ENCODE results near the gene GSTM1. TPM values are rescaled to one million over a fixed set of nuclear protein-coding genes. Genes with fewer than 3 reads are reported as not detected.
"Not testable (repeated sequence)": the region's sequence is repeated elsewhere in the genome, so short reads cannot be mapped to it uniquely, and the experiment has no call there.

The GSTM1 gene
- total RNA-seq, 1 donor from 2014 or later: 48.8 TPM

- TF ChIP-seq CTCF (IDR thresholded peaks at IDR 0.05; ENCODE audit: unreplicated experiment): no peak
- Mint-ChIP-seq H3K36me3 (peaks cover 5% of the 10 kb centered on the region), H3K27ac (no peak overlapping the region), H3K27me3 (ENCODE audit: low read depth) (no peaks in the 10 kb centered on the region), H3K9me3 (no peaks in the 10 kb centered on the region), H3K4me3 (no peak overlapping the region), H3K4me1 (peaks cover 15% of the 10 kb centered on the region)
- DNase-seq (ENCODE audit: low spot score in 2 of 2, unreplicated experiment in 2 of 2): no peak
Measured at GRCh38 chr1:109661391-109661790, 26.2 kb upstream of the GSTM1 start.

- H3K27ac Mint-ChIP-seq: no peak overlapping the region
- no peaks in the 10 kb centered on the region for H3K9me3 Mint-ChIP-seq
- no peaks in the 10 kb centered on the region for H3K27me3 Mint-ChIP-seq (ENCODE audit: low read depth)
- no peak for TF ChIP-seq CTCF (IDR thresholded peaks at IDR 0.05; ENCODE audit: unreplicated experiment)
- DNase-seq (ENCODE audit: low spot score in 2 of 2, unreplicated experiment in 2 of 2): no peak
- peaks cover 14% of the 10 kb centered on the region for H3K4me1 Mint-ChIP-seq
- no peak overlapping the region for H3K4me3 Mint-ChIP-seq
- peaks cover 11% of the 10 kb centered on the region for H3K36me3 Mint-ChIP-seq
Measured at GRCh38 chr1:109664671-109665070, 22.9 kb upstream of the GSTM1 start.

GRCh38 chr1:109667452-109668122 lies 20.0 kb upstream of the GSTM1 start, which contains the start of gene GSTM2:
GSTM2 (plus strand) TSS chr1:109668057; CDS start chr1:109668116, 59 bp downstream.
- Mint-ChIP-seq H3K27me3 (ENCODE audit: low read depth) (no peaks in the 10 kb centered on the region), H3K4me3 (peak within 1 kb of the TSS; percentile 85), H3K9me3 (no peaks in the 10 kb centered on the region), H3K36me3 (peaks cover 16% of the 10 kb centered on the region), H3K27ac (peak within 1 kb of the TSS; percentile 85), H3K4me1 (peaks cover 15% of the 10 kb centered on the region)
- TF ChIP-seq CTCF (IDR thresholded peaks at IDR 0.05; ENCODE audit: unreplicated experiment): no peak
- peak; percentile 83 to 90 for DNase-seq (ENCODE audit: low spot score in 2 of 2, unreplicated experiment in 2 of 2)

GRCh38 chr1:109668123-109668775 lies 19.4 kb upstream of the GSTM1 start:
- Mint-ChIP-seq H3K27me3 (ENCODE audit: low read depth) (no peaks in the 10 kb centered on the region), H3K36me3 (peaks cover 19% of the 10 kb centered on the region), H3K27ac (peak overlapping the region; percentile 85), H3K4me3 (peak overlapping the region; percentile 85), H3K4me1 (peaks cover 15% of the 10 kb centered on the region), H3K9me3 (no peaks in the 10 kb centered on the region)
- DNase-seq (ENCODE audit: low spot score in 2 of 2, unreplicated experiment in 2 of 2): no peak
- no peak for TF ChIP-seq CTCF (IDR thresholded peaks at IDR 0.05; ENCODE audit: unreplicated experiment)

GRCh38 chr1:109669246-109669948 lies 18.2 kb upstream of the GSTM1 start:
- Mint-ChIP-seq H3K27me3 (ENCODE audit: low read depth) (no peaks in the 10 kb centered on the region), H3K9me3 (no peaks in the 10 kb centered on the region), H3K4me3 (peak overlapping the region; percentile 42), H3K4me1 (peaks cover 15% of the 10 kb centered on the region), H3K36me3 (peaks cover 20% of the 10 kb centered on the region), H3K27ac (peak overlapping the region; percentile 39)
- no peak for DNase-seq (ENCODE audit: low spot score in 2 of 2, unreplicated experiment in 2 of 2)
- TF ChIP-seq CTCF (IDR thresholded peaks at IDR 0.05; ENCODE audit: unreplicated experiment): no peak

GRCh38 chr1:109669949-109670302 lies 17.7 kb upstream of the GSTM1 start:
- not testable (repeated sequence) for H3K4me3 Mint-ChIP-seq; H3K9me3 Mint-ChIP-seq; DNase-seq (ENCODE audit: low spot score in 2 of 2, unreplicated experiment in 2 of 2); H3K27me3 Mint-ChIP-seq (ENCODE audit: low read depth)
- peak overlapping the region; percentile 39 for H3K27ac Mint-ChIP-seq
- H3K4me1 Mint-ChIP-seq: peaks cover 15% of the 10 kb centered on the region
- H3K36me3 Mint-ChIP-seq: peaks cover 20% of the 10 kb centered on the region
